GM19438 (cell line): ENCODE data around the gene NODAL.
"Not testable (repeated sequence)": the region's sequence is repeated elsewhere in the genome, so short reads cannot be mapped to it uniquely, and the experiment has no call there.

Experiments
- ATAC-seq: cut with Tn5 transposase; IDR thresholded peaks from one replicate; pipeline ENCODE4 v1.9.1; 2021; ENCODE audit warnings: low read depth; ENCODE audit not compliant: unreplicated experiment

Gene NODAL

DNA sequence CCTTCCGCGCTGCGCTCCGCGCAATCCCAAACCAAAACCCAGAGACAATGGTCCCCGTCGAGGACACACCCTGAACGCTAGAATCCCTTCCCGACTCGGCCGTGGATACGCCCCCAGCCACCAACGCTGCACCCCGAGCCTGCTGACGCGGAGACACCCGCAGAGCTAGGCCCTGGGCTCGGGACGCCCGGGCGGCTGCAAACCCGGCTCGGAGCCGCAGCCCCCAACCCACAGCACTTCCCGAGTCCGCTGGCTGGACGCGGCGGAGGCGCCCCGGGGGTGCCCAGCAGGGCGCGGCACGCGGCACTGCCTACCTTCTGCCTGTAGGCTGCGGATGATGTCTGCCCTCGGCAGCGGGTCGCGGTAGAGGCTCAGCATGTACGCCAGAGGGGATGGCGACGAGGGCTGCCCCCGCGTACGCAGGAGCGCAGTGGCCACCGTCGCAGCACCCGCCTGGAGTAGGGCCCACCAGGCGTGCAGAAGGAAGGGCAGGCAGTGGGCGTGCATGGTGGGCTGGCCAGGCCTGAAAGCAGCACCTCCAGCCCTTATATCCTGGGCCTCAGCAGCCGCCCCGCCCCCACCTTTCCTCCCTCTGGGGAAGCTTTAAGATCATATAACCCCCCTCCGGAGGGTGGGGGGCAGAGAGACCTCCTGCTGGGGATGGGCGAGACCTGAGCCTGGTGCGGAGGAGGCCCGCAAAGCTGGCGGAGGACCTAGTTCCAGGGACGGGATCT lies at the start of gene NODAL:
TSS of gene NODAL (minus strand) at position 521 of the 734 bp plus-strand sequence. CDS start at position 507, 14 bp downstream.
- no peak for ATAC-seq

DNA sequence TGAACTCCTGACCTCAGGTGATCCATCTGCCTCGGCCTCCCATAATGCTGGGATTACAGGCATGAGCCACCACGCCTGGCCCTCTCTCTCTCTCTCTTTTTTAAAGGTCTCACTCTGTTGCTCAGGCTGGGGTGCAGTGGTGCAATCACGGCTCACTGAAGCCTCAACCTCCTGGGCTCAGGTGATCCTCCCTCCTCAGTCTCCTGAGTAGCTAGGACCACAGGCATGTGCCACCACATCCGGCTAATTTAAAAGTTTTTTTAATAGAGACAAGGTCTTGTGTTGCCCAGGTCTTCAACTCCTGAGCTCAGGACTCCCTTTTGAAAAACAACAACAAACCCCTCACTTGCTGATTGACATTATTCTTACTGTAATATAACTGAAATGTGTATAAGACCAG lies 48.7 kb upstream of the NODAL start:
- ATAC-seq, result no peak

DNA sequence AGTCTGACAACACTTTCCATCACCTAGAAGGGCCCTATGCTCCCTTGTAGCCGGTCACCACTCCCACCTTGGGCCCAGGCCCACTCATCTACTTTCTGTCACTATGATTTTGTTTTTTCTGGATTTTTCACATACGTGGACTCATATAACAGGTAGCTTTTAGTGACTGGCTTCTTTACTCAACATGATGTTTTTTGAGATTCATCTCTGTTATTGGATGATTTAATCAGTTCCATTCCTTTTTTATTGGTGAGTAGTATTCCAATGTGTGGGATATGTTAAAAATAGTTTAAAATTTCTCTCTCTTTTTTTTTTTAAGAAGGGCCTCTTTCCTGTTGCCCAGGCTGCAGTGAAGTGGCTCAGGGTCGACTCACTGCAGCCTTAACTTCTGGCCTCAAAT lies 46.3 kb upstream of the NODAL start:
- ATAC-seq, result no peak

DNA sequence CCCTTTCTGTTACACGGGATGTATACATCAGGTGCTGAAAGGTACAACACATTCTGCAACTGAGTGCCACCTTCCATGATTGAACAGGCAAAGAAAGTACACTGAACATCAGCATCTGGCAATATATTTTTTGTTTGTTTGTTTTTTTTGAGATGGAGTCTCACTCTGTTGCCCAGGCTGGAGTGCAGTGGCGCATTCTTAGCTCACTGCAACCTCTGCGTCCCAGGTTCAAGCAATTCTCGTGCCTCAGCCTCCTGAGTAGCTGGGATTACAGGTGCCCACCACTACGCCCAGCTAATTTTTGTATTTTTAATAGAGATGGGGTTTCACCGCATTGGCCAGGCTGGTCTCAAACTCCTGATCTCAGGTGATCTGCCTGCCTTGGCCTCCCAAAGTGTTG lies 42.4 kb upstream of the NODAL start:
- ATAC-seq, result not testable (repeated sequence)

DNA sequence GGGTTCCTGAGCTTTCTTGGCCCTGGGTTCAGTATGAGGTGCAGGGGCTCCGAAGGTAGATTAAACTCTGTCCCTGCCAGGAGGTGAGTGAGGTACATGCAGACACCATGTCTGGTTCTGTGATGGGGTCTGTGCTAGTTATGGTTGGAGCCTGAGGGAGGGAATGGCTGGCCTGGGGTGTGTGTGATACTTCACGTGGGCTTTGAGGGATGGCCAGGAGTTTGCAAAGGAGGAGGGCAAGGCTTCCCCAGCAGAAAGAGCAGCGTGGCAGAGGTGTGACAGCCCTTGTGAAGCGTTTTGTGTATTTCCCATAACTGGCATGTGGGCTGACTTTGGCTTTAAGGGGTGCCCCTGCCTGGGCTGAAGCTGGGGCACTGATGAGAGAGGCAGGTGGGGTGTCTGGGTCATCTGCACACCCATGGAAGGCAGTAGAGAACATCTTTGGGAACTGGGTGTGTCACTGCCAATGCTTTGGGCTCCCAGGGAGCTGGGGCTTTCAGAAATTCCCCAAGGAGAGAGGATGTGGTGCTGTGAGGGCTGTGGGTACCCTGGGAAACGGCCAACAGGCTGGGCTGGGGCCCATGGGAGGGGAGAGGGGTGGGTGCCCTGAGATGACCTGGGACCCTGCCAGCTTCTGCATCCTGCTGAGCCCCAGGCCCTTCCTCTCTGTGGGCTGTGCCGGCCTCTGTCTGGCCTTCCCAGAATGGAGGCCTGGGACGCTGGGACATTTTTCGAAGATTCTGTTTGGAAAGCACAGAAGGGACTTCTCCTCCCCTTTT lies 41.7 kb upstream of the NODAL start:
- ATAC-seq, result no peak

DNA sequence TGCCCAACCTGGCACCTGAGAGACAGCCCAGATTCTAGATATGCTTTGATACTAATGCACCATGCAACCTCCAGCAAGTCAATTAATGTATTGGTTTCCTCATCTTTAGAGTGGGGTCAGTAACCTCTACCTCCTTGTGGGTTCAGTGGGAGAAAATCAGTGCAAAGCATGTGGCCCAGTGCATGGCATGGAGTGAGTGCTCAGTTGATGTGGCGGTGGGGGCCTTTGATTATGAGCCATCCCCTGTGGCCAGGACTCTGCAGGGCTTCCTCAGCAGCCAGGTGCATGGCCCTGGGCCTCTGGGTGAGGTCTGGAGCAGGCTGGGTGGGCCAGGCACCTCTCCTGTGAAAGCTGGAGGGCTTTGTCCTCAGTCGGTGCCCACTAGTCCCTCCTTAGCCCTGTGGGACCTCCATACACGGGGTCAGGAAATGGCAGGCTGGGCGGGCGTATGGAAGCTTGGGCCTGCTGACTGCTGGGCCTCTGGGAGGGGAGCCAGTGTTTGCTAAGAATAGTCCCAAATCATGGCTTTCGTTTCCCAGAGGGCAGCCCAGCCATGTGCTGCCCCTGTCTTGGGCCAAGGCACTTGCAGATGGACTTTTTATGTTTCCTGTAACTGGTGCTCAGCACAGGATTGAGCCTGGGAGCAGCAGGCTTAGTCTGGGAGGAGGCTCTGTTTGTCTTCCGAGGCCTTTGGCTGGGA lies 40.5 kb upstream of the NODAL start:
- no peak for ATAC-seq

DNA sequence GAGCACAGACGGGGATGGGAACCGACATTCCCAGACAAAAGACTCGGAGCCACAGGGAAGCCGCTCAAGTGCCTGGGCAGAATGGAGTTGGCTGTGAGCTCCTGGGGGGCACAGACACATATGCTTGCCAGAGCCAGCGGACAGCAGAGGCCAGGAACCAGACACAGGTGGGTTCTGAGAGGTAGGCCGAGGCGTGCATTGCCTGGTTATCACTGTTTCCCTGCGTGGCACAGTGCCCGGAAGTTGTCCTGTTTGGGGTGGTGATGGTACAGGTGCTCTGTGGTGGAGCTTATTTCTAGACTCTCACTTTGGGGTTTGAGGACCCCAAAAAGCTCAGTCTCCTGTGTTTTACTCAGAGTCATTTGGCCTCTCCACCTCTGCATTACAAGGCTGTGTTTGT lies 39.6 kb upstream of the NODAL start:
- ATAC-seq, result no peak

DNA sequence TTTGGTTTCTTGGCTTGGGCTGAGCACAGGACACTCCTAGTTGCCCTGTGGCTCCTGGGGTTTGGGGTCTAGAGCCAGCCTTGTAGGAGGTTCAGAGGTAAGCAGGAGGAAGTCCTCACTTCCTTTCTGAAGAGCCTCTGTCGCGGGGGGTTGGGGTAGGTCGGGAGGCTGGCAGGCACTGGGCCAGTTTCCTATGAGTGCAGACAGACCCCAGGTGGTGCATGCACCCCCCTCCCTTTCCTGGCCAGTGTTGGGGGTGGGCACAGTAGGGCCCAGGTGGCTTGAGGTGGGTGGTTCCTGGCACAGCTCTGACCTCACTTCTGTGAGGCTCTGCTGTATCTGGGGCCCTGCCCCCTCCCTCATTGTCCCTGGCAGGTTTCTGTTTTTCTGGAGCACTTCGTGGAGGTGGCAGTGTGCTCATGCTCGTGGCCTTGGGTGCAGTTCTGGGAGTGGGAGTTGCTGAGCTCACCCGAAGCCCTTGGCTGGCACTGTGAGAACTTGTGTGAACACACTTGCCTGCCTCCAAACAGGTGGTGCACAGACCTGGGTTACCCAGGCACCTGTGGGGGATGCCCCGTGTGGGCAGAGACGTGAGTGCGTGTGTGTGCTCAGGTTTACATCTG lies 38.9 kb upstream of the NODAL start:
- ATAC-seq, result no peak

DNA sequence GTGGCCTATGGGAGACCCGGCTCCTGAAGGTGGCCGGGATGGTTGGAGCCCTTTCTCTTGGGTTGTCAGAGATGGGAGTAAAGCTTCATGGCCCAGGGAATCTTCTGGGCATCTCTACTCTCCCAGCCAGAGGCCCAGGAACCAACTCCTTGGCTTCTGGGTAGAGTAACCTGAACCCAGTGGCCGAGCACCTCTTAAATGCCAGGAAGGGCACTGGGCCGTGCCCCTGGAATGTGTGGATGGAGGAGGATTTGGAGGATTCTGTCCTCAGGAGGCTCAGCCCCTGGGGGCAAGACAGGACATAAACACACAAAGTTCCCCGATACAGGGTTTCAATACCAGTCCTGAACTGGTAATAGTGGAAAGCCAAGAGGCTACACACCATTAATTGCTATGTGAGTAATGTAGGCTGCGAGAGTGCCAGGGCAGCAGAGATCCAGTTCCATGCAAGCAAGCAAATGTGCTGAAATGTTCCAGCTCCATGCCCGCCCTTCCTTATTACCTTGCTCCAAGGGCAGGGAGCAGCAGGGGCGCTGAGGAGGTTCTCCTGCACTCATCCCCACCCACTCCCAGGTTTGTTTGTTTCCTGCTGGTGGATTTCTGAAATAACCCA lies 38.3 kb upstream of the NODAL start:
- ATAC-seq, result no peak

DNA sequence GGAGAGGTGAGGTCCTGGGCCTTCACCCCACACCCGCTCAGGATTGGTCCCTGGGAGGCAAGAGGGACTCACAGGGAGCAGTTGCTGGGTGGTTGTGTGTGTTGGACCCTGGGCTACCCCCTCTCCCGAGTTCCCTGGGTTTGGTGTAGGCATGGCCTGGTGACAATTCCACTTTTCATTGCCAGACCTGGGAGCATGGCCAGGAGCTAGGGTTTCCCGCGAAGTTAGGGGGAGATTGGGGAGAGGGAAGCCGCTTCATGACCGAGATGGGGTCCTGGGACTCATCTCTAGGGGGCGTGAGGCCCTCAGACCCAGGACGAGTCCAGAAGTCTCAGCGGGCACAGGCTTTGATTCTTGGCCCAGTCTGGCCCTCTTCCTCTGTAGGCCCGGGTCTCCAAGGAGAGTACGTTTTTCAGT lies 37.7 kb upstream of the NODAL start:
- no peak for ATAC-seq

DNA sequence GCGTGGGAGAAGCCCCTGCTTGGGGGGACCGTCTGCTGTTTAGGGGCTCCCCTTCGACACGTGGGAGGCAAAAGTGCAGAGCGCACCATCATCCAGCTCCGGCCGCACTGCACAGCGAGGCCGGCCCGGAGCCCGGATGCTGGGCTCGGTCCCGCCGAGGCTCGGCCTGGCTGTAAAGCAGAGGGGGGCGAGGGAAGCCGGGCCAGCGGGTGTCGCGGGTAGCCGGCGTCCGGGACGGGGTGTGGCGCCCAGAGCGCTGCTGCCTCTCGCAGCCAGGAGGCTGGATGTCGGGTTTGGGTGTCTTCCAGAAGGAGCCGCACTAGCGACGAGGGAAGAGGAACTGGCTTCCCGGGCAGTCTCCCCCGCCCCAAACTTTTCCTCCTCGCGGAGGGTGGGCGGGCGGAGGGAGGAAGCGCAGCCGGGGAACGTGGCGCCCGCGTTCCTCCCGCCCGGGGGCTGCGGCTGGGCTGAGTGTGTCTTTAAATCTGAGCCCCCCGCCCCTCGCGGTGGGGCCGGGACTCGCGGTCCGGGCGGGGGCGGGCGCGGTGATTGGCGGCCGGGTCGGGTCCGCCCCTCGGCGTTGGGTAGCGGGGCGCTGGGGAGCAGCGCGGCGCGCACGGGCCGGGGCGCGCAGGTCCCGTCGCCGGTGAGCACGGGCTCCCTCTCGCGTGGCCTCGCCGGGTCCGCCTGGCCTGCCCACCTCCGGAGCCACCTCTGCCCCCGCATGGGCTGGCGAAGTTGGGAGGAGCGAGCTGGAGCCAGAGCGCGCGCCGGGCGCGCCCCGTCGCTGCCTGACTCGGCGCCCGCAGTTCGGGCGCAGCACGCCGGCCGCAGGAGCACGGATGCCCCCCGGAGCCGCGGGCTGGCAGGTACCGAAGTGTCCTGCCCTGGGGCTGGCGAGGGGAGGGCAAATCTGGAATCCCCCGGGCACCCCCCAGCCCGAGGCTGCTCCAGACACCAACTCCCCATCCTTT lies 37.0 kb upstream of the NODAL start, which contains the start of gene PALD1:
TSS of gene PALD1 (plus strand) at position 577 of the 974 bp plus-strand sequence. CDS start 47,185 bp downstream, outside the sequence.
- peak; percentile 52 for ATAC-seq

DNA sequence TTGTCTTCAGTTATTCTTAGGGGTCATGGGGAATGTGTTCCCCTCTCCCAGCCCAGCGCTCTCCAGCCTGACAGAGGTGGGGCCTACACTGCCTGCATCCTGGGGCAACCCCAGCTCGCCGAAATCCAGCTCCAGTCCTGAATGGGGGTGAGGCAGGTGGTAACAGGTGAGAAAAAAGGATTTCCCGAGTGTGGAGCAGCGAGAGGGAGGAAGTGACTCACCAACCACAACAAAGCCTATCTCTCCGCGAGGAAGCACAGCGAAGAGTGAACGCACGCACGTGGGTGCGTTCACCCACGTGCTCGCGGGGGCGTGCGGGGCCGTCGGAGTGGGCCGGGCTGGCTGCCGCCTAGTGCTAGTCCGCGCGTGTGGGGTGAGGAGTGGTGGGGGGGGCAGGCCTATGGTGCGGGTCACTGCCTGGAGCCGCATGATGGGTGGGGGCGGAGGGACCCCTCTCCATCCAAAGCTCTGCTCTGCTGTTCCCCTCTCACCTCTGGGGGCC lies 36.2 kb upstream of the NODAL start:
- no peak for ATAC-seq

DNA sequence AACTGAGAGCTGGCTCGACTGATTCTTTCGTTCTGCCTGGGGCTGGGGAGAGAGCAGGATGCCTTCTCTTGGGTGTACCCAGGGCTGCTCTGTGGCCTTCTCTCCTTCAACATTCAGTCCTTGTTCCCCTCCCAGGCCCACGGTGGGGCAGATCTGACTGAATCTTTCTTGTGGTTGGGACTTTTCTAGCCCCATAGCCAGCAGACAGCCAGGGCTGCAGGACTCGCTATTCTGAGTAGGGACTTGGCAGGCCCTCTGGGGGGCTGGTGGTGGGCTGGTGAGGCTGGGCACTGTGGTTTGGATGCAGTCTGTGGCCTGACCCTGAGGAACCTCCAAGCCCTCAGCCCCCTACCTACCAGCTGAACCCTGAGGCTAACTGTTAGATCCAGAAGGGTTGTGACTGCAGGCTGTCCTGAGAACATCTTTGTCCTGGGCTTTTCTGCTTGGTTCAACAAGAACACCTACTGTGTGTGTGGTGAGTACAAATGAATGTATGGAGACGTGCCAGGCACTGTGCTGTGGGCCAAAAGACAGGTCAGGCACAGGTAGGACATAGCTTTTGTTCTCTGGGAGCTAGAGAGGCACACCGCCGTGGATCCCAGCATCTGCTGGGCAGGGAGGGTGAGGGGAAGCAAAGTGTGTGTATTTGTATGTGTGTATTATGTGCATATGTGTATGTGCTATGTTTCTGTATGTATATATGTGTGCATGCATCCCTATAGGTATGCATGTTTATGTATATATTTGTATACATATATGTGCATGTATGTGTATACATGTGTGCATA lies 35.0 kb upstream of the NODAL start:
- no peak for ATAC-seq

DNA sequence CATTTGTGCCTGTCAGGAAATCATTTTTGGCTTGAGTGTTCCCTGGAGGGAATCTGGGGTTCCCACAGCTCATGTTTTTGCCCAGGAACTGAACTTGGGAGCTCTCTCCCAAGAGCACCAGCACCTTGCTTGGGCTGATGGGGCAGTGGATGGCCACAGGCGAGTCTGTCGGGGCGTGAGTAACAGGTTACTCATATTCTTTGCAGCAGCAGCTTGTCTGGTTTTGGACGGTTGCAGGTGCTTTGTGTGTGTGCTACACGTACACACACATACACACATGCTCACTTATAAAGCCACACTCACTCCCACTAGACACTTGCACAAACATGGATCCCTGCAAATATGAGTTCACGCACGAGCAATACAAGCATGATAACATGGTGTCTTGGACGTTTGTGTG lies 34.2 kb upstream of the NODAL start:
- ATAC-seq, result no peak

DNA sequence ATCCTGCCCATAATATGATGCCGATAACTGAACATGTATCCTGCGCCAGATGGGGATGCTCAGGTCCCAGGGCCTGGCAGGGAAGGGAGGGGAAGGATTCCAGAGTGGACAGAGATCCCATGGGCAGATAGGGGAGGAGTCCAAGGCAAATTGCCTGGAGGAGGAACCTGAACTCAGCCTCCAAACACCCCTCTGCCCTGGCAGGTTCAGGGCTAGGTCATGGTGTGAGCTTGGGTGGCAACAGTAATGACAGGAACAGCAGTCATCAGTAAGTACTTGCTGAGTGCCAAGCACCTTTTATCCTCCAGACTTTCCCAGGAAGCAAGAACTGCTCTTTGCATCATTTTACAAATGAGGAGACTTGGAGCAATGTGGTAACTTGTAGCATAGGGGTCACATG lies 33.3 kb upstream of the NODAL start:
- ATAC-seq, result no peak

DNA sequence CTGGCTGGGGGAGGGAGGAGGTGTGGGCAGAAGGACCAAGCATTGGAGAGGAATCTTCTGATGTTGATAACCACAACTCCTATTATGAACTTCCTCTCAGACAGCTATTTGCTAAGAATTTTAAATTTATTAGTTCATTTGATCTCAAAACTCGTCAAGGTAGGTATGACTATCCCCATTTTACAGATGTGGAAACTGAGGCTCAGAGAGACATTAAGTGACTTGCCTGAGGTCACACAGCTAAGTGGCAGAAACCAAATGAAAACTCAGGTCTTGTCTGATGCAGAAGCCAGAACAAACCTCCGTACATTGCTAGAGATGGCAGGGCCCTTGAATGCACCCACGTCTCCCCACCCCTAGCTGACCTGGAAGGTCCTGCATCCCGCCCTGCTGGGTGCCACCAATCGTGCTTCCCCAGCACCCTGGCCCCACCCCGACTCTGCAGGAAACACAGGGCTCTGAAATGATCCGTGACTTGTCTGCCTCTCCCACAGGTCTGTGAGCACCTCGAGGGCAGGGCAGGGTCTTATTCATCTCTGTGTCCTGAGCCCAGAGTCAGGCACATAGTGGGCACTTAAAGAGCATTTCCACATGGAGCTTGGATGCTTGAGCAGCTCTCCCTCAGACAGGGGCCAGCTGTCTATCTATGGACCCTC lies 31.4 kb upstream of the NODAL start:
- ATAC-seq, result no peak

DNA sequence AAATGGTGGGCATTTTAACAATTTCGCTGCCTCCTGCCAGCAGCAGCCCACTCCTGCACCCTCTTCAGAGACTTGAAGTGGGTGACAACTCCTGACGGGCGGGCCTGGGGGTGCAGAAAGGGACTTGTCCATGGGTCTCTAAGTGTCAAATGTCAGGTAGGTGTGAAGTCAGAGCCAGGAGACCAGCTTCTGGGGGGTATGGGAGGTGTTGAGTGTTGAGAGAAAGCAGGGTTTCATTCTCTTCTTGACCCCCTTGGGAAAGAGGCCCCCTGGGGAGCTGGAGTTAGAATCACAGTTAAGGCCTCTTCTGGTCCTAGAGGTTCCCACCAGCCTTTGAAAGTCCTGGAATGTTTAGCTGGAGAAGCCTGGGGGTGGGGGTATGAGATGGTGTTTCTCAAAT lies 25.5 kb upstream of the NODAL start:
- ATAC-seq, result no peak

DNA sequence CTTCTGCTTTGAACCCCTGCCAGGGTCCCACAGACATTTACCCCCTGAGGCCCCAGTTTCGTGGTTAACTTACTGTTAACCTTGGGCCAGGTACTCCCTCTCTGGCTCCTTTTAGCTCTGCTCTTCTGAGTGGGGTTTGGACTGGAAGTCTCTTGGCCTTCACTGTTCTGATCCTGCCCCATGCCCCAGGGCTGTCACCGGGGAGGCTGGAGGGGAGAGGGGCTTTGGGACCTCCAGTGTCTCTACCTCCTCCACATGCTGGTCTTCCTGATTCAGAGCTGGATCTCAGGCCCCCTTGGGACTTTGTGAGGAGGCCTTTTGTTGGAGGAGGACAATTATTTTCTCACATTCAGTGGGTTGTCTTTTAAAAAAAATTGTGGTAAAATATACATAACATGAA lies 24.4 kb upstream of the NODAL start:
- ATAC-seq, result no peak
